HepG2 (cell line): Measurements from ENCODE around the gene PAQR7. TPM values are rescaled to one million over a fixed set of nuclear protein-coding genes. Genes with fewer than 3 reads are reported as not detected.

Experiments
- ATAC-seq: fragments of 200-7000 bp; cut with Tn5 transposase; 3 replicates; pipeline ENCODE4 v1.9.1; 2020; ENCODE audit warnings: mild to moderate bottlenecking, moderate library complexity
- BruUV-seq: library from RNA; stranded (reverse); fragments of 400-500 nt; replicated peaks from 2 replicates; lab custom pipeline; 2021; lab: Mats Ljungman, UMichigan
- CTCF ChIA-PET: fragments of 300-600 bp; formaldehyde crosslinking; extraction: SDS; loops from one replicate; lab custom pipeline; 2021; ENCODE audit warnings: low total read pairs, inconsistent platforms, low intra/inter-chr PET ratio; lab: Yijun Ruan, JAX
- POLR2A ChIA-PET: fragments of 350-600 bp; sonication (Branson Sonifier 250); formaldehyde crosslinking; loops from one replicate; lab custom pipeline; 2020; ENCODE audit warnings: antibody characterized with exemption, inconsistent platforms; lab: Yijun Ruan, JAX
- DNase-seq: peaks from one replicate; pipeline ENCODE4 v3.0.0-alpha.2; 2015; ENCODE audit warnings: low spot score
- FAIRE-seq: peaks from 3 replicates; lab custom pipeline; 2011; peaks lifted over from hg19 to GRCh38; lab: Jason Lieb, UNC
- H2AFZ ChIP-seq: one replicate; pipeline ENCODE4 v1.6.1; 2011; ENCODE audit warnings: low read length, inconsistent platforms
- H3K27ac ChIP-seq: fragments of 300-600 bp; 3 replicates; pipeline ENCODE4 v1.8.0; 2011; ENCODE audit warnings: mixed run types, mild to moderate bottlenecking, mixed read lengths, low read length, inconsistent platforms; ENCODE audit not compliant: insufficient read depth; ENCODE audit errors: extremely low read length
- H3K27me3 ChIP-seq, 2 experiments: fragments of 200-600 bp in 1 of 2; 2 replicates in 1 of 2; 3 replicates in 1 of 2; pipeline versions ENCODE4 v1.6.0 to v1.8.0; 2011; ENCODE audit warnings: low read length in 2 of 2, mild to moderate bottlenecking in 2 of 2, moderate library complexity in 2 of 2, inconsistent platforms in 1 of 2; ENCODE audit not compliant: insufficient read depth in 2 of 2, control insufficient read depth in 1 of 2
- H3K36me3 ChIP-seq, 2 experiments: fragments of 200-600 bp in 1 of 2; replicated peaks in 1 of 2; 2 replicates in 1 of 2; 3 replicates in 1 of 2; pipeline versions ENCODE4 v1.5.1 to v1.8.0; 2011; ENCODE audit warnings: low read length in 2 of 2, inconsistent platforms in 1 of 2; ENCODE audit not compliant: insufficient read depth in 2 of 2, control insufficient read depth in 1 of 2
- H3K4me1 ChIP-seq: 2 replicates; pipeline ENCODE4 v1.5.1; 2012; ENCODE audit warnings: low read length, inconsistent platforms; ENCODE audit not compliant: insufficient read depth
- H3K4me2 ChIP-seq: 2 replicates; pipeline ENCODE4 v1.6.0; 2011; ENCODE audit warnings: low read depth, low read length, inconsistent platforms
- H3K4me3 ChIP-seq, 3 experiments: fragments of 200-600 bp in 1 of 3; sonication (generic), shearing (Covaris generic) in 1 of 3; replicated peaks in 1 of 3; 2 replicates each; pipeline ENCODE4 v1.5.1; 2011 to 2016; ENCODE audit warnings: low read length in 3 of 3, inconsistent platforms in 2 of 3, low read depth in 2 of 3, mild to moderate bottlenecking in 2 of 3, control low read depth in 1 of 3, mixed read lengths in 1 of 3; ENCODE audit not compliant: insufficient read depth in 1 of 3
- H3K79me2 ChIP-seq: one replicate; pipeline ENCODE4 v1.6.1; 2011; ENCODE audit warnings: low read length, inconsistent platforms; ENCODE audit not compliant: insufficient read depth
- H3K9ac ChIP-seq: 2 replicates; pipeline ENCODE4 v1.6.0; 2011; ENCODE audit warnings: mild to moderate bottlenecking, low read depth, low read length, inconsistent platforms; ENCODE audit not compliant: insufficient read depth
- H3K9me3 ChIP-seq: 2 replicates; pipeline ENCODE4 v1.5.1; 2012; ENCODE audit warnings: mild to moderate bottlenecking, low read length
- H4K20me1 ChIP-seq: 2 replicates; pipeline ENCODE4 v1.6.0; 2011; ENCODE audit warnings: inconsistent platforms, mild to moderate bottlenecking, low read length, moderate library complexity; ENCODE audit not compliant: insufficient read depth
- HBP1 ChIP-seq: IDR thresholded peaks from 2 replicates; pipeline ENCODE4 v1.6.1; 2016; ENCODE audit warnings: low read depth, control low read depth
- HES4 ChIP-seq: sonication (generic); formaldehyde crosslinking; IDR thresholded peaks from 2 replicates; pipeline ENCODE4 v1.9.0; 2021; ENCODE audit warnings: mild to moderate bottlenecking, missing genetic modification reagents, borderline replicate concordance
- MAX ChIP-seq: IDR thresholded peaks from 2 replicates; pipeline ENCODE4 v1.6.1; 2012; ENCODE audit warnings: inconsistent platforms
- MEF2D ChIP-seq: sonication (generic); formaldehyde crosslinking; IDR thresholded peaks from 2 replicates; pipeline ENCODE4 v1.5.1; 2020; ENCODE audit warnings: mild to moderate bottlenecking, missing genetic modification reagents
- RNF2 ChIP-seq: fragments of 450-650 bp; conservative IDR thresholded peaks from 2 replicates; pipeline ENCODE4 v1.6.1; 2016; ENCODE audit warnings: low read depth
- XBP1 ChIP-seq: sonication (generic); formaldehyde crosslinking; IDR thresholded peaks from 2 replicates; pipeline ENCODE4 v1.5.0; 2020; ENCODE audit warnings: missing genetic modification reagents
- ZNF331 ChIP-seq: sonication (generic); formaldehyde crosslinking; IDR thresholded peaks from 2 replicates; pipeline ENCODE4 v1.4.0; 2020; ENCODE audit warnings: missing genetic modification reagents
- ZNF510 ChIP-seq: sonication (generic); formaldehyde crosslinking; IDR thresholded peaks from 2 replicates; pipeline ENCODE4 v1.4.0; 2020; ENCODE audit warnings: low read depth, mild to moderate bottlenecking, missing genetic modification reagents
- ZNF512 ChIP-seq: sonication (generic); formaldehyde crosslinking; IDR thresholded peaks from 2 replicates; pipeline ENCODE4 v1.4.0; 2020; ENCODE audit warnings: mild to moderate bottlenecking, missing genetic modification reagents
- ZNF589 ChIP-seq: sonication (generic); formaldehyde crosslinking; conservative IDR thresholded peaks from 2 replicates; pipeline ENCODE4 v1.8.0; 2022; ENCODE audit warnings: mild to moderate bottlenecking, moderate library complexity, missing genetic modification reagents
- ZNF850 ChIP-seq: sonication (generic); formaldehyde crosslinking; conservative IDR thresholded peaks from 2 replicates; pipeline ENCODE4 v1.9.0; 2021; ENCODE audit warnings: mild to moderate bottlenecking, missing genetic modification reagents
- WGBS: methylation state at CpG from one replicate; pipeline ENCODE4 v1.1.6; 2017; ENCODE audit warnings: low lambda C conversion rate; 5-methylcytosine and 5-hydroxymethylcytosine counted together
- in situ Hi-C: cut with HindIII; loops from 2 replicates; pipeline ENCODE4 v1.10.0; 2017; ENCODE audit warnings: low pct_unique_long_range_greater_than_20kb; ENCODE audit not compliant: extremely low pct_ligation_motif_present
- intact Hi-C: fragments of 100-400 bp; cut with micrococcal nuclease; formaldehyde crosslinking; loops from one replicate; pipeline ENCODE4 v1.10.0; 2022; ENCODE audit not compliant: unreplicated experiment
- polyA plus RNA-seq, 8 experiments: library from polyadenylated mRNA; depleted of rRNA in 3 of 8; stranded (reverse) in 7 of 8; unstranded in 1 of 8; fragments of >200 nt; fragmentation: Illumina TruSeq in 4 of 8; extraction: Trizol in 4 of 8; gene quantifications; 2 replicates each; pipeline versions ENCODE4 v1.2.1 to v1.2.3, GENCODE V29; 2011 to 2016; ENCODE audit warnings: low read depth in 4 of 8, missing spikeins in 1 of 8, mixed read lengths in 1 of 8; ENCODE audit not compliant: insufficient read depth in 1 of 8
- total RNA-seq, 5 experiments: library from RNA; depleted of rRNA; stranded (reverse); fragments of >200 nt; fragmentation: Illumina TruSeq; extraction: Trizol; gene quantifications; 2 replicates each; pipeline ENCODE4 v1.2.3, GENCODE V29; 2016; ENCODE audit warnings: low read depth in 1 of 5
- TF ChIP-seq, protein P1 (sequence below): sonication (generic); formaldehyde crosslinking; IDR thresholded peaks from 2 replicates; pipeline ENCODE4 v1.8.0; 2022; ENCODE audit warnings: missing genetic modification reagents, mild to moderate bottlenecking, borderline replicate concordance

PAQR7 gene
- total and polyA plus RNA-seq, 2 of the 13 experiments (the other 11 are each of a cell fraction or from before 2014, with no cell fraction given): 13.2 to 16.6 TPM

- H3K4me1 ChIP-seq: peaks cover 7% of the 10 kb centered on the region; the same call in 1 of the 2 replicates
- no peaks in the 10 kb centered on the region for H3K27me3 ChIP-seq
- no peak overlapping the region for H3K27ac ChIP-seq
- intact Hi-C loops: no loop called here
- FAIRE-seq (no peak), DNase-seq (no peak), ATAC-seq (no peak)
- no peak overlapping the region for H3K4me2 ChIP-seq
- H3K9ac ChIP-seq: no peak overlapping the region
- no peaks in the 10 kb centered on the region for H3K36me3 ChIP-seq
- in situ Hi-C loops: no loop called here
- H3K79me2 ChIP-seq: peaks cover 59% of the 10 kb centered on the region
- ChIA-PET POLR2A (no interaction called here), CTCF (no interaction called here)
- 93% methylated on average over 3 of the region's 3 CpGs for WGBS
- no peaks in the 10 kb centered on the region for H3K9me3 ChIP-seq
- no peak overlapping the region for H3K4me3 ChIP-seq
- H4K20me1 ChIP-seq: no peaks in the 10 kb centered on the region
- TF ChIP-seq ZNF510 (CRISPR knock-in tag): no peak
- no peak for TF ChIP-seq RNF2
- no peak for TF ChIP-seq HBP1
- no peak for TF ChIP-seq ZNF850 (CRISPR knock-in tag)
- TF ChIP-seq HES4 (CRISPR knock-in tag): no peak
- TF ChIP-seq XBP1 (CRISPR knock-in tag): no peak
- TF ChIP-seq ZNF589 (CRISPR knock-in tag): no peak
- TF ChIP-seq MAX: no peak
- TF ChIP-seq, protein P1, sequence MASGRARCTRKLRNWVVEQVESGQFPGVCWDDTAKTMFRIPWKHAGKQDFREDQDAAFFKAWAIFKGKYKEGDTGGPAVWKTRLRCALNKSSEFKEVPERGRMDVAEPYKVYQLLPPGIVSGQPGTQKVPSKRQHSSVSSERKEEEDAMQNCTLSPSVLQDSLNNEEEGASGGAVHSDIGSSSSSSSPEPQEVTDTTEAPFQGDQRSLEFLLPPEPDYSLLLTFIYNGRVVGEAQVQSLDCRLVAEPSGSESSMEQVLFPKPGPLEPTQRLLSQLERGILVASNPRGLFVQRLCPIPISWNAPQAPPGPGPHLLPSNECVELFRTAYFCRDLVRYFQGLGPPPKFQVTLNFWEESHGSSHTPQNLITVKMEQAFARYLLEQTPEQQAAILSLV (CRISPR knock-in tag): no peak
- TF ChIP-seq ZNF331 (CRISPR knock-in tag): no peak
- TF ChIP-seq MEF2D (CRISPR knock-in tag): no peak
- no peak for TF ChIP-seq ZNF512
- TF ChIP-seq, all 625 proteins: peak for 0
- H2AFZ ChIP-seq: no peak overlapping the region
- no TSS peak for BruUV-seq
These were observed 30.8 kb downstream of the PAQR7 start for GRCh38 chr1:25844536-25845337.
